IPS-20b (cell line): ENCODE measurements around the gene FBXW8.

Source experiments
- H3K27ac ChIP-seq: one replicate; pipeline ENCODE4 v1.5.1; 2013; ENCODE audit warnings: low read length
- H3K27me3 ChIP-seq: 2 replicates; pipeline ENCODE4 v1.6.1; 2013; ENCODE audit warnings: mild to moderate bottlenecking, low read length, inconsistent platforms; ENCODE audit not compliant: insufficient read depth
- H3K36me3 ChIP-seq: 2 replicates; pipeline ENCODE4 v1.6.1; 2013; ENCODE audit warnings: low read depth, mild to moderate bottlenecking, inconsistent platforms, low read length, moderate library complexity; ENCODE audit not compliant: insufficient read depth
- H3K4me1 ChIP-seq: 2 replicates; pipeline ENCODE4 v1.6.1; 2013; ENCODE audit warnings: mild to moderate bottlenecking, control low read depth, inconsistent platforms, low read length, moderate library complexity; ENCODE audit not compliant: insufficient read depth
- H3K4me3 ChIP-seq: 2 replicates; pipeline ENCODE4 v1.5.1; 2013; ENCODE audit warnings: mild to moderate bottlenecking, low read length, inconsistent platforms
- H3K9ac ChIP-seq: 2 replicates; pipeline ENCODE4 v1.6.1; 2013; ENCODE audit warnings: low read depth, mild to moderate bottlenecking, inconsistent platforms, low read length, moderate library complexity
- H3K9me3 ChIP-seq: 2 replicates; pipeline ENCODE4 v1.6.1; 2013; ENCODE audit warnings: mild to moderate bottlenecking, low read depth, low read length, inconsistent platforms; ENCODE audit not compliant: insufficient read depth

FBXW8 gene

GRCh38 chr12:117032593-117033381, 122.0 kb downstream of the FBXW8 start:
- H3K9me3 ChIP-seq = no peaks in the 10 kb centered on the region
- no peak overlapping the region for H3K9ac ChIP-seq
- H3K4me1 ChIP-seq = no peaks in the 10 kb centered on the region
- no peak overlapping the region for H3K4me3 ChIP-seq
- no peaks in the 10 kb centered on the region for H3K27me3 ChIP-seq
- H3K27ac ChIP-seq = no peak overlapping the region
- H3K36me3 ChIP-seq = peaks cover 14% of the 10 kb centered on the region

- no peak overlapping the region for H3K9ac ChIP-seq
Measured at GRCh38 chr12:117033382-117034221, 122.9 kb downstream of the FBXW8 start.

DNA sequence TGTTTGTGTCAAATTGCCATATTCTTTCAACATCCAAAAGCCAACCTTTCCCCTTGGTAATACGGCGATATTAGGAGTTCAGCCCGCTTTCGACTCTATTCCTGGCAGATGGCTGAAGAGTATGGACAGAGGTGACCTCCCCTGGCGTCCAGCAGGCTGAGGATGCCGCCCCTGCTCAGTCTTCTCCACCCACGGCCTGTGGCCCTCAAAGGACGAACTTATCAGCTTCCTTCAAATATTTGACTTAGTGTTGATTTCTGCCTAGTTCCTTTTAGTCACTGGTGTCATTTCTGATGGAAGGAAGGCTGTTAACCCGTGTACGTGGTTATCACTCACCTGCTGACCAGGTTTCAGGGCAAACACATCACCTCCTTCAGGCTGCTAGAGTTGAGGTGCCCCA, 123.5 kb downstream of the FBXW8 start:
- H3K27ac ChIP-seq = no peak overlapping the region
- H3K27me3 ChIP-seq = no peaks in the 10 kb centered on the region
- H3K4me3 ChIP-seq = no peak overlapping the region
- H3K36me3 ChIP-seq = no peaks in the 10 kb centered on the region; the same call in 1 of the 2 replicates
- H3K9ac ChIP-seq = no peak overlapping the region
- no peaks in the 10 kb centered on the region for H3K4me1 ChIP-seq
- H3K9me3 ChIP-seq = no peaks in the 10 kb centered on the region

More at GRCh38 chr12:117033382-117034221, 122.9 kb downstream of the FBXW8 start:
- Histone ChIP-seq H3K27ac (no peak overlapping the region), H3K9me3 (no peaks in the 10 kb centered on the region), H3K36me3 (peaks cover 6% of the 10 kb centered on the region), H3K27me3 (no peaks in the 10 kb centered on the region), H3K4me3 (no peak overlapping the region), H3K4me1 (no peaks in the 10 kb centered on the region)

GRCh38 chr12:117034701-117035151, 124.0 kb downstream of the FBXW8 start:
- no peaks in the 10 kb centered on the region for H3K4me1 ChIP-seq
- H3K9ac ChIP-seq = no peak overlapping the region
- H3K27ac ChIP-seq = no peak overlapping the region
- H3K4me3 ChIP-seq = no peak overlapping the region
- H3K9me3 ChIP-seq = no peaks in the 10 kb centered on the region
- no peaks in the 10 kb centered on the region; the same call in 1 of the 2 replicates for H3K36me3 ChIP-seq
- no peaks in the 10 kb centered on the region for H3K27me3 ChIP-seq

GRCh38 chr12:117035287-117035686, 124.5 kb downstream of the FBXW8 start:
- H3K27ac ChIP-seq = no peak overlapping the region
- H3K27me3 ChIP-seq = no peaks in the 10 kb centered on the region
- H3K4me1 ChIP-seq = no peaks in the 10 kb centered on the region
- no peaks in the 10 kb centered on the region for H3K9me3 ChIP-seq
- no peak overlapping the region for H3K9ac ChIP-seq
- no peak overlapping the region for H3K4me3 ChIP-seq
- H3K36me3 ChIP-seq = no peaks in the 10 kb centered on the region

- Histone ChIP-seq H3K4me3 (no peak overlapping the region), H3K27me3 (no peaks in the 10 kb centered on the region), H3K4me1 (no peaks in the 10 kb centered on the region), H3K9me3 (no peaks in the 10 kb centered on the region), H3K36me3 (no peaks in the 10 kb centered on the region), H3K9ac (no peak overlapping the region), H3K27ac (no peak overlapping the region)
Measured at GRCh38 chr12:117036046-117036445, 125.3 kb downstream of the FBXW8 start.

- no peak overlapping the region for H3K9ac ChIP-seq
- H3K27ac ChIP-seq = no peak overlapping the region
- H3K4me1 ChIP-seq = no peaks in the 10 kb centered on the region
- H3K27me3 ChIP-seq = no peaks in the 10 kb centered on the region
- H3K9me3 ChIP-seq = no peaks in the 10 kb centered on the region
- H3K36me3 ChIP-seq = no peaks in the 10 kb centered on the region
- no peak overlapping the region for H3K4me3 ChIP-seq
Measured at GRCh38 chr12:117036547-117036946, 125.8 kb downstream of the FBXW8 start.

DNA sequence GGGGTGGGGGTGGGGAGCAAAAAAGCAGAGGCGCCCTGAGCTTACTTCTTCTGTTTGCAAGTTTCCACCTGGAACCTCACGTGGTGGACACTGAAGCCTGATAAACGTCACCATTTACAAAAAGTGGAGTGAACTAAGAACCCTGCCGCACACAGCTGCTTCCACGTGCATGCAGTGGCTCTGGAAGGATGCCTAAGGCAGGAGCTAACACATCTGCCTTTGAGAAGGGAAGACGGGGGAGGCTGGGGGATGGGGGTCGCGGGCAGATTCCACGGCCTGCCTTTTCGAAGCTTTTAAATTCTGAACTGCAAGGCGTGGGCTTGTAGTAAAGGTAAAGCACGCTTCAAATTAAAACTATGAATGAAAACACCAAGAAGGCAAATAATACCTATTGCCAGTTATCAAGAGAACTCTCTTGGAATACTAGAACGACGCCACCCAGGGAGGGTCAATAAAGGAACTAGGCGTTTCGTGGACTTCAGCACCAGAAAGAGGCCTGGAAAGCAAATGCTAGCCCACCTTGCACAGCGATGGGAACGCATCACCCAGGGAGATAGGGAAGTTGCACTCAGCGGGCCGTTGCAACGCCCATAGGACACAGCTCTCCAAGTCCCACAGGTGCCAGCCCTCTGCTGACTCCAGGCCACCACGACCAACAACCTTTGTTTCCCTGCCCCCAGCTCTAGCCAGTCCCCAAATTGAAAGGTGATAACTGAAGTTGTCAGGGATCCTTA, 126.7 kb downstream of the FBXW8 start:
- H3K4me3 ChIP-seq = no peak overlapping the region
- H3K36me3 ChIP-seq = no peaks in the 10 kb centered on the region
- H3K9ac ChIP-seq = no peak overlapping the region
- no peaks in the 10 kb centered on the region for H3K9me3 ChIP-seq
- H3K27me3 ChIP-seq = no peaks in the 10 kb centered on the region
- H3K4me1 ChIP-seq = no peaks in the 10 kb centered on the region
- H3K27ac ChIP-seq = no peak overlapping the region

DNA sequence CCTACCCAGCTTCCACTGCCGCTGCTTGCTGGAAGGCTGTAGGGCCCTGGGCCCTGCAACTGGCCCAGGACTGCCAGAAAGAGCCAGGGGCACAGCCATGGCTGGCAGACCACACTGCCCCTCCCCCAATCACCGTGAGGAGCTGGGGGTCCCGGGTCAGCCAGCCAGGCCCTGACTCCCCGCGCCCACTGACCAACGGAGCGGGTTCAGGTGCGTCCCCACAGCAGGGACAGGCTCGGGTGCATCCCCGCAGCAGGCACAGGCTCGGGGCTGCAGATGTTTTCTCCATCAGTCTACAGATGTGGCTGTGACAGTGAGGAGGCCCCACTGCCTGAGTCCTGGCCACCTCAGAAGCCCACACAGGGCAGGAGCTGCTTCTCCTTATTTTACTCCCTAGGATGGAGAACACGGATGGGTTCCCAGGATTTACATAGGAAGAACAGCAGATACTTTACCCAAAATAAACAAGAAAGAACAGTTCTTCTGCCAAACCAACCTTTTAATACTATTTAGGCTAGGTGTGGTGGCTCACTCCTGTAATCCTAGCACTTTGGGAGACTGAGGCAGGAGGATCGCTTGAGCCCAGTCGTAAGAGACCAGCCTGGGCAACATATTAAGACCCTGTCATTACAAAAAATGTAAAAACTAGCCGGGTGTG, 127.4 kb downstream of the FBXW8 start:
- no peaks in the 10 kb centered on the region for H3K4me1 ChIP-seq
- H3K36me3 ChIP-seq = no peaks in the 10 kb centered on the region
- no peak overlapping the region for H3K4me3 ChIP-seq
- H3K27me3 ChIP-seq = no peaks in the 10 kb centered on the region
- no peak overlapping the region for H3K27ac ChIP-seq
- H3K9ac ChIP-seq = no peak overlapping the region
- H3K9me3 ChIP-seq = no peaks in the 10 kb centered on the region

- Histone ChIP-seq H3K27me3 (no peaks in the 10 kb centered on the region), H3K27ac (no peak overlapping the region), H3K4me1 (no peaks in the 10 kb centered on the region), H3K9me3 (no peaks in the 10 kb centered on the region), H3K36me3 (no peaks in the 10 kb centered on the region), H3K4me3 (no peak overlapping the region), H3K9ac (no peak overlapping the region)
Measured at GRCh38 chr12:117038919-117039318, 128.2 kb downstream of the FBXW8 start.

GRCh38 chr12:117039891-117040309, 129.2 kb downstream of the FBXW8 start:
- Histone ChIP-seq H3K9me3 (no peaks in the 10 kb centered on the region), H3K4me3 (no peak overlapping the region), H3K27ac (no peak overlapping the region), H3K27me3 (no peaks in the 10 kb centered on the region), H3K4me1 (no peaks in the 10 kb centered on the region), H3K36me3 (no peaks in the 10 kb centered on the region), H3K9ac (no peak overlapping the region)
